ENCODE data around the gene BLTP1. TPM values are rescaled to one million over a fixed set of nuclear protein-coding genes. Genes with fewer than 3 reads are reported as not detected.
"Not testable (repeated sequence)": the region's sequence is repeated elsewhere in the genome, so short reads cannot be mapped to it uniquely, and the experiment has no call there.

The BLTP1 gene, protein sequence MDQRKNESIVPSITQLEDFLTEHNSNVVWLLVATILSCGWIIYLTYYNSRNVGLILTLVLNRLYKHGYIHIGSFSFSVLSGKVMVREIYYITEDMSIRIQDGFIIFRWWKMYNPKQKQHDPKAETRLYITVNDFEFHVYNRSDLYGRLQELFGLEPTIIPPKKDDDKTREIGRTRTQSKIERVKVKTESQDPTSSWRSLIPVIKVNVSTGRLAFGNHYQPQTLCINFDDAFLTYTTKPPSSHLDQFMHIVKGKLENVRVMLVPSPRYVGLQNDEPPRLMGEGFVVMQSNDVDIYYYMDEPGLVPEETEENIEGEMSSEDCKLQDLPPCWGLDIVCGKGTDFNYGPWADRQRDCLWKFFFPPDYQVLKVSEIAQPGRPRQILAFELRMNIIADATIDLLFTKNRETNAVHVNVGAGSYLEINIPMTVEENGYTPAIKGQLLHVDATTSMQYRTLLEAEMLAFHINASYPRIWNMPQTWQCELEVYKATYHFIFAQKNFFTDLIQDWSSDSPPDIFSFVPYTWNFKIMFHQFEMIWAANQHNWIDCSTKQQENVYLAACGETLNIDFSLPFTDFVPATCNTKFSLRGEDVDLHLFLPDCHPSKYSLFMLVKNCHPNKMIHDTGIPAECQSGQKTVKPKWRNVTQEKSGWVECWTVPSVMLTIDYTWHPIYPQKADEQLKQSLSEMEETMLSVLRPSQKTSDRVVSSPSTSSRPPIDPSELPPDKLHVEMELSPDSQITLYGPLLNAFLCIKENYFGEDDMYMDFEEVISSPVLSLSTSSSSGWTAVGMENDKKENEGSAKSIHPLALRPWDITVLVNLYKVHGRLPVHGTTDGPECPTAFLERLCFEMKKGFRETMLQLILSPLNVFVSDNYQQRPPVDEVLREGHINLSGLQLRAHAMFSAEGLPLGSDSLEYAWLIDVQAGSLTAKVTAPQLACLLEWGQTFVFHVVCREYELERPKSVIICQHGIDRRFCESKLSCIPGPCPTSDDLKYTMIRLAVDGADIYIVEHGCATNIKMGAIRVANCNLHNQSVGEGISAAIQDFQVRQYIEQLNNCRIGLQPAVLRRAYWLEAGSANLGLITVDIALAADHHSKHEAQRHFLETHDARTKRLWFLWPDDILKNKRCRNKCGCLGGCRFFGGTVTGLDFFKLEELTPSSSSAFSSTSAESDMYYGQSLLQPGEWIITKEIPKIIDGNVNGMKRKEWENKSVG (N-terminal part only)
- polyA plus RNA-seq (ENCODE audit: insufficient read length in 4 of 4) = 10 to 100 TPM; 74.2 to 91.4 (median 76.6) TPM

DNA sequence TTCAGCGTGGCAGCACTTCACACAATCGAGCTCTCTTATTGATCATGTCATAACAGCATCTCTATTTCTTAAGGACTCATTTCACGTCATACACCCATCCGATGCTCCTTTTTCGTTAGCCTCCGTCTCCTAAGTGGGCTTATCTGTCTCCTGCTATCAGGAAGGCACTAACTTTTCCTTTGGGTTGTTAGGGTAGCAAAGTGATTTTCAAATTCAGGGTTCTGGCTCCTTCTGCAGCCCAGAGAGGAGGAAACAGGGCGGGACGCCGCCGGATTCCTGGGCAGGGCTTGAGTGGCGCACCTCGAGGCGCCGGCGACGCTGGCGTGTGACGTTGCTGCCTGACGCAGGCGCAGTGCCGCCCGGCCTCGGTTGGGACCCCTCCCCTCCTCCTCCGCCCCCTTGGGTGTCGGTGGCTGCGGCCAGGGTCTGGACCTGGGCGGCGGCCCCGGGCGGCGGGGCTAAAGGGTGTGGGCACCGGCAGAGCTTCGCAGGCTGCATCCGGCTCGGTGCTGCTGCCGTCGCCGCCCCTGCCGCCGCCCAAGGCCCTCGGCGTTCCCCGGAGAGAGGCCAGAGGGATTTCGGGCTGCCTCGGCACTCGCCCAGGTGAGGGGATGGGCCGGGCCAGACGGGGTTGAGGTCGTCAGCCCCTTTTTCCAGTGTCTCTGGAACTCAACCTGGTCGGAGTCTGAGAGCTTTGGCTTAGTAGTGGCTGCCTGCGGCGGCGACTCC lies at the start of gene BLTP1:
TSS of gene BLTP1 (plus strand) at position 350 of the 729 bp plus-strand sequence. CDS start 18,317 bp downstream, outside the sequence.
- DNase-seq (ENCODE audit: low read depth in 4 of 4, low spot score in 3 of 4) = peak; percentile 79 to 85 (median 82)

DNA sequence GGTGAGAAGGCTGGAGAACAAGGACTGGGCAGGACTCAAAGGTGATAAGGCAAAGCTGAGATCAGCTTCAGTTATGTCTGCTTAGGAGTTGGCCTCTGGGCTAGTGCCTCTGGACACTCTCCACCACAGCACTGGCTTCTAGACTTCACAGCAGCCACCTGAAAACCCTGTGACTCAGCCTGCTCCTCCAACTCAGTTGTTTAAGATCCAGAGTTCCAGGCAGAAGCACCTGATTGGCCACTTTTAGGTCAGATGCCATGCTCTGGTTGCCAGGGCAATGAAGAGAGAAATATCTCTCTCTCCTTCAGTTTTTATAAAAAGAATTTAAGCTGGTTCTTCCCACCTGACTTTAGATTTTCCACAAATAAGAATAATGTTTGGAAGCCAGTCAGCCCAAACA lies 47.9 kb upstream of the BLTP1 start:
- DNase-seq (ENCODE audit: low read depth in 4 of 4, low spot score in 3 of 4) = no peak

DNA sequence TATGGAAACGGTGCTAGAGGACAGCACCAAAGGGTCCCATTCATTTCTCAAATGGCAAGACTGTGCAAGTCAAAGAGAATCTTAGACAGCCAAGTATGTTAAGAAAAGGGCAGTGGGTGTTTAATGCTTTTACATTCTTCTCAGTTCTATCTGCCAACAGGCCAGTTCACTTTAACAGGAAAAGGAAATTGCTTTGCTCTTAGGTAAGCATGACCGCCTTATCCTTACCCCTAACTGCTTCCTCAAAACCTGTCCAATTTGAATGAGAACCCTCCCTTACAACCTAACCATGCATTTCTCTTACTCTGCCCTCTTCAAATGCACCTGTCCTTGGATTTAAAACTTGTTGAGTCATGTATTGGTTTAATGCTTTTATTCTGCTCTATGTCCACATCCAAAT lies 44.5 kb upstream of the BLTP1 start:
- no peak for DNase-seq (ENCODE audit: low read depth in 4 of 4, low spot score in 3 of 4)

DNA sequence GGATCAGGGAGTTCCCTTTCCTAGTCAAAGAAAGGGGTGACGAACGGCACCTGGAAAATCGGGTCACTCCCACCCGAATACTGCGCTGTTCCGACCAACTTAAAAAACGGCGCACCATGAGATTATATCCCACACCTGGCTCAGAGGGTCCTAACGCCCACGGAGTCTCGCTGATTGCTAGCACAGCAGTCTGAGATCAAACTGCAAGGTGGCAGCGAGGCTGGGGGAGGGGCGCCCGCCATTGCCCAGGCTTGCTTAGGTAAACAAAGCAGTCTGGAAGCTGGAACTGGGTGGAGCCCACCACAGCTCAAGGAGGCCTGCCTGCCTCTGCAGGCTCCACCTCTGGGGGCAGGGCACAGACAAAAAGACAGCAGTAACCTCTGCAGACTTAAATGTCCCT lies 41.8 kb upstream of the BLTP1 start:
- DNase-seq (ENCODE audit: low read depth in 4 of 4, low spot score in 3 of 4) = not testable (repeated sequence)

DNA sequence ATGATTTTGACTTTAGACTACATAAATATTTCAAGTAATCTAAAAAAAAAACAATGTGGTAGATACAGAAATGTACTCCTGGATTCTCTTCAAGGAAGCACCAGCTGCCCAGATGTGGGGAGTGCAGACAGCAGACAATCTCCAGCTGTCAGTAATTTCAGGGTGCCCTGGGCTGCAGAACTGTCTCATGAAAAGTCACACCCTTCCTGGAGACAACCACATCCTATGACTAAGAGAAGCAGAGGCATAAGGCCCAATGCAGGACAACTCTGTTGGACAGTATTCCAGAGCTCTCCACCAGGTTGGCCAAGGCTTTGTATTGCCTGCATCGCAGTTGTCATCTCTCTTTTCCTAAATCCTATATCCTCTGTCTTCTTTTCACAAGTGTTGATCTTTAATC lies 34.4 kb upstream of the BLTP1 start:
- DNase-seq (ENCODE audit: low read depth in 4 of 4, low spot score in 3 of 4) = no peak

DNA sequence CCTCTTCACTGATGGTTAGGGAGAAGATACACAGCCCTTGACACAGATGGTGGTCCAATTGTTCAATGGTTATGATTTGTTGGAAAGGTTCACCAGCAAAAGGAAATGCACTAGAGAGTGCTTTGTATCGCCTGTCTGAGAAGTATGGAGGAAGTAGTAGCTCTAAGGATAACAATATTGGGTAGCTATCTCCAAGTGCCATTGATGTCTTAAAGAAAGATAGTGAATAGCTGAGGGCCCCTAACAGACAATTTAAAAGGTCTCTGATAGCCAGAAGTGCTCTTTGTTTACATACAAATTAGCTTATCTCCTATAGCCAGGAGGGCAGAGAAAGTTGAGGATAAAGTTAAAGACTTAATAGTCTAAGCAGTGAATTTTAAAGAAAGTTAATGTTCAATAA lies 33.9 kb upstream of the BLTP1 start:
- no peak for DNase-seq (ENCODE audit: low read depth in 4 of 4, low spot score in 3 of 4)

DNA sequence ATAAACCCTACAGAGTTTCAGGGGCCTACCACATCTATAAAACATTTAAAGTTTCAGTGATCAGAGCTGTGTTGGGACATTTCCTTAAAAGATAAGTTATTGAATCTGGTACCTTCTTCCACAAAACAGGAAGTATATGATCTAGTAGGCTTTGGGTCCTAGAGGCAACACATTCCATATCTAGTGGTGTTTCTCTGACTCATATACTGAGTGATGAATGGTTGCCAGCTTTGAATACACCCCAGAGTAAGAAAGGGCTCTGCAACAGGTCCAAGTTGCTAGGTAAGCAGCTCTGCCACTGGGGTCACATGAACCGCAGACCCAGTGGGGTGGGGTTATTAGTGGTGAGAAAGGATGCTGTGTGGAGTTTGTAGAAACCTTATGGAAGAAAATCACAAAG lies 32.4 kb upstream of the BLTP1 start:
- DNase-seq (ENCODE audit: low read depth in 4 of 4, low spot score in 3 of 4) = no peak

GRCh38 chr4:122121593-122121992 lies 30.5 kb upstream of the BLTP1 start:
- no peak for DNase-seq (ENCODE audit: low read depth in 4 of 4, low spot score in 3 of 4)

DNA sequence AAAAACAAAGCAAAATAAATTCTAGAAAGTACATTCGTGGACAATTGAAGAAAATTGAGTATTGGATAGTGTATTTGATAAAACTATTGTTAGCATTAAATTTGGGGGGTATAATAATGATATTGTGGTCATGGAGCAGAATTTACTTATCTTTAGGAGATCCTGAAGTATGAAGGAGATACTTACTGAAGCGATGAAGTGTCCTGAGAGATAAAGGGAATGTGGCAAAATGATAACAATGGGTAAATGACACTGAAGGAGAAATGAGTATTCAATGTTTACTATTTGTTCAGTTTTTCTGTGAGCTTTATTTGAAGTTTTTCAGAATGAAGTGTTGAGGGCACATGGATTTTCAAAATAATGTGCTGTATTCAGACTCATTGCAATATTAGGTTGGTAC lies 30.0 kb upstream of the BLTP1 start:
- no peak for DNase-seq (ENCODE audit: low read depth in 4 of 4, low spot score in 3 of 4)

- no peak for DNase-seq (ENCODE audit: low read depth in 4 of 4, low spot score in 3 of 4)
These were observed 23.1 kb upstream of the BLTP1 start for GRCh38 chr4:122129061-122129460.

- DNase-seq (ENCODE audit: low read depth in 4 of 4, low spot score in 3 of 4) = no peak
These were observed 20.5 kb upstream of the BLTP1 start for GRCh38 chr4:122131562-122132157.

DNA sequence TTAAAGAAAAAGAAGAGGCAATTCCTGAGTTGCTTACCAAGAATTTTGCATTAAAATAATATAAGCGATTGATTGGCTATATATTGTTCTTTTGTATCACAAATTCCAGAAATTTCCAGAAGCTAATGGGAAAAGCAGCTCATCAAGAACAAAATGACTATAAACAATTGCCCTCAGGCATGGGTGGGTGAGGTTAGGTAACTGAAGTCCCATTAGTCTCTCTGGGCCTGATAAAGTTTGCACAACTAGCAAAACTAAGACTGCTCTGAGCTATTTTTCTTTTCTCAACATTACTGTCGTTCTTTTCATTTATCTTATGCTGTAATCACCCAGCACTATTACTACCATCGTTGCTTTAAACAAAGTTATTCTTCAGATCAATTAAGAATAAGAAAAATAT lies 19.2 kb upstream of the BLTP1 start:
- DNase-seq (ENCODE audit: low read depth in 4 of 4, low spot score in 3 of 4) = no peak

GRCh38 chr4:122139139-122139538 lies 13.0 kb upstream of the BLTP1 start:
- DNase-seq (ENCODE audit: low read depth in 4 of 4, low spot score in 3 of 4) = no peak

DNA sequence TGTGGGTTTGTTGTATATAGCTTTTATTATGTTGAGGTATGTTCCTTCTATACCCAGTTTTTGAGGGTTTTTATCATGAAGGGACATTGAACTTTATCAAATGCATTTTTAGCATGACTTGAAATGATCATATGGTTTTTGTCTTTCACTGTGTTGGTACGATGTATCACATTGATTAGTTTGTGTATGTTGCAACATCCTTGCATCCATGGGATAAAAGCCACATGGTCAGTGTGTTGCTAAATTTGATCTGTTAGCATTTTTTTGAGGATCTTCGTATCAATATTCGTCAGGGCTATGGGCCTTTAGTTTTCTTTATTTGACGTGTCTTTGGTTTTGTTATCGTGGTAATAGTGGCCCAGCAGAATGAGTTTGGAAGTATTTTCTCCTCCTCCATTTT lies 11.3 kb upstream of the BLTP1 start:
- no peak for DNase-seq (ENCODE audit: low read depth in 4 of 4, low spot score in 3 of 4)

GRCh38 chr4:122142687-122143086 lies 9.4 kb upstream of the BLTP1 start:
- no peak for DNase-seq (ENCODE audit: low read depth in 4 of 4, low spot score in 3 of 4)

DNA sequence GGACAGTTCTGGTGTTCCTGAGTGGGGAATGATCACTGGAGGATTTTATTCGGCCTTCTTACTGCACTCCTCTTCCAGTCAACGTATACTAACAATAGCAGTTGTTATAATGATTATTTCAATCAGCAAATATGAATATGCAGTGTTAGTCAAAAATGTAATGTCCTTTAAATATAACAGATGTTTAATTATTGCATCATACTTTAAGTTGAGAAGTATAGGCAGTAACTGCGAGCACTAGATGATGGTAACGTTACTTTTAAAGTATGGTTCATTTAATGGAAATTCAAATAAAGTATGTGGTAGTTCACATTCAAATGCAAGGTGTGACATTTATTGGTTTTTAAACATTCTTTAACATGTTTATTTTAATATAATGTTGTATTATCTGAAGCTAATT lies 5.5 kb upstream of the BLTP1 start:
- DNase-seq (ENCODE audit: low read depth in 4 of 4, low spot score in 3 of 4) = no peak

DNA sequence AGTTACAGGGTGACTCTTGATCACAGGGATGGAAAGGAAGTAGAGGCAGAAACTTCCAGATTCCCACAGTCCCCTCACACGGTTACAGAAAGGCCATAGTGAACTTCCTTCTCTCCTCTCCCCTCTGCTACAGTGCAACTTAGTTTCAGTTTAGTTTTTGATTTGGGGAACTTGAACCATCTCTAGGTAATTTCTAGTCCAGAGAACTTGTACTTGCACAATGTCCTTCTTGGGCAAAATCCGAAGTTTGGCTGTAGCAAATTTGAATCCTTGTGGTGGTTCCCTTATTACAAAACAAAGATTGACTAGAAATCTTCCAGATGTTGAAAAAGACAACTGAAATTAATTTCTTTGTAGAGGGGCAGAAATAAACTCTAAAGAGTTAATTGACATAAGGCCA lies 1.2 kb upstream of the BLTP1 start:
- DNase-seq (ENCODE audit: low read depth in 4 of 4, low spot score in 3 of 4) = no peak

GRCh38 chr4:122152711-122153226 lies 638 bp downstream of the BLTP1 start:
- peak in 3 of 4 donors; percentile 12 to 36 (median 31) for DNase-seq (ENCODE audit: low read depth in 4 of 4, low spot score in 3 of 4)

GRCh38 chr4:122156819-122157218 lies 4.7 kb downstream of the BLTP1 start:
- DNase-seq (ENCODE audit: low read depth in 4 of 4, low spot score in 3 of 4) = no peak

GRCh38 chr4:122163301-122163700 lies 11.2 kb downstream of the BLTP1 start:
- no peak for DNase-seq (ENCODE audit: low read depth in 4 of 4, low spot score in 3 of 4)

Measured in right renal pelvis (tissue), 4 donors.